AG04449 (cell line): Measurements from ENCODE around the gene ISG20L2.

Experiments used
- CTCF ChIA-PET: fragments of 350-600 bp; formaldehyde crosslinking; extraction: SDS; loops from one replicate; lab custom pipeline; 2021; ENCODE audit warnings: antibody characterized with exemption; lab: Yijun Ruan, JAX
- POLR2A ChIA-PET: fragments of 400-600, 350-600 bp; formaldehyde crosslinking; extraction: SDS; loops from one replicate; lab custom pipeline; 2020; ENCODE audit warnings: antibody characterized with exemption, inconsistent platforms; lab: Yijun Ruan, JAX
- DNase-seq: peaks from one replicate; pipeline ENCODE4 v3.0.0-alpha.2; 2010; ENCODE audit warnings: low read depth, low spot score
- H3K4me3 ChIP-seq: 2 replicates; pipeline ENCODE4 v1.5.1; 2011; ENCODE audit warnings: low read depth, mild to moderate bottlenecking, control low read depth, low read length
- TF ChIP-seq, protein P1 (sequence below): IDR thresholded peaks from one replicate; pipeline ENCODE4 v1.5.1; 2011; ENCODE audit warnings: mild to moderate bottlenecking, moderate library complexity, low read length, control low read depth, inconsistent platforms; ENCODE audit not compliant: insufficient read depth; ENCODE audit errors: missing control alignments

The ISG20L2 gene

DNA sequence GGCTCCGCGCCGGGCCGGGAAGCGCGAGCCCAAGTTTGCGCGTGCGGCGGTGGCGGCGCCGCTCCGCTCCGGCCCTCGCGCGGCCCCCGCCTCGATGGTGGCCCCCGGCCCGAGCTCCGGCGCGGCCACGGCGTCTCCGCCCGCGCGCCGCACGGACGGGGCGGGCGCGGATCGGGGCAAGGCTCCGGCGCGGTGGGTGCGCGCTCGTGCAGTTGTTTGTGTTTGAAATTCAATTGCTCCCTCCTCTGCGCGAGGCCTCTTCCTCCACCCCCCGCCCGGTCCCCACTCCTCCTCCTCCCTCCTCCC is 22.8 kb upstream of the ISG20L2 start, which contains the start of gene HDGF:
Gene HDGF, minus strand, starts transcription at position 225 of the 306 bp plus-strand sequence. CDS start 246 bp downstream, outside the sequence.
- TF ChIP-seq, protein P1, sequence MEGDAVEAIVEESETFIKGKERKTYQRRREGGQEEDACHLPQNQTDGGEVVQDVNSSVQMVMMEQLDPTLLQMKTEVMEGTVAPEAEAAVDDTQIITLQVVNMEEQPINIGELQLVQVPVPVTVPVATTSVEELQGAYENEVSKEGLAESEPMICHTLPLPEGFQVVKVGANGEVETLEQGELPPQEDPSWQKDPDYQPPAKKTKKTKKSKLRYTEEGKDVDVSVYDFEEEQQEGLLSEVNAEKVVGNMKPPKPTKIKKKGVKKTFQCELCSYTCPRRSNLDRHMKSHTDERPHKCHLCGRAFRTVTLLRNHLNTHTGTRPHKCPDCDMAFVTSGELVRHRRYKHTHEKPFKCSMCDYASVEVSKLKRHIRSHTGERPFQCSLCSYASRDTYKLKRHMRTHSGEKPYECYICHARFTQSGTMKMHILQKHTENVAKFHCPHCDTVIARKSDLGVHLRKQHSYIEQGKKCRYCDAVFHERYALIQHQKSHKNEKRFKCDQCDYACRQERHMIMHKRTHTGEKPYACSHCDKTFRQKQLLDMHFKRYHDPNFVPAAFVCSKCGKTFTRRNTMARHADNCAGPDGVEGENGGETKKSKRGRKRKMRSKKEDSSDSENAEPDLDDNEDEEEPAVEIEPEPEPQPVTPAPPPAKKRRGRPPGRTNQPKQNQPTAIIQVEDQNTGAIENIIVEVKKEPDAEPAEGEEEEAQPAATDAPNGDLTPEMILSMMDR = no peak
- ChIA-PET CTCF (interaction anchor here (0.9 to 3.4 kb wide), 6 partner anchors 12 to 106 kb away, joined by 3 to 15 read pairs (median 7); partner anchors contain the start of gene PRCC), POLR2A (interaction anchor here (0.9 to 3.1 kb wide), 8 partner anchors 10 to 108 kb away, joined by 3 to 18 read pairs (median 6); partner anchors contain the start of genes INSRR, ISG20L2, METTL25B and MRPL24)
- no peak for DNase-seq
- H3K4me3 ChIP-seq = peak within 1 kb of the TSS; percentile 96

- TF ChIP-seq, protein P1 = no peak
- DNase-seq = no peak
- H3K4me3 ChIP-seq = peak overlapping the region; percentile 96
- ChIA-PET CTCF (interaction anchor here (0.9 to 3.4 kb wide), 4 partner anchors 24 to 107 kb away, joined by 3 to 15 read pairs (median 8); no protein-coding TSS in a partner anchor), POLR2A (interaction anchor here (0.9 to 3.1 kb wide), 8 partner anchors 10 to 108 kb away, joined by 3 to 18 read pairs (median 6); partner anchors contain the start of genes INSRR, ISG20L2, METTL25B and MRPL24)
These were observed 22.3 kb upstream of the ISG20L2 start for GRCh38 chr1:156750711-156751450.

- TF ChIP-seq, protein P1 = no peak
- DNase-seq = no peak
- ChIA-PET POLR2A (interaction anchor here (1.1 to 3.1 kb wide), 3 partner anchors 9 to 22 kb away, joined by 4 to 18 read pairs (median 12); partner anchors contain the start of genes ISG20L2, METTL25B and MRPL24), CTCF (interaction anchor here (0.8 to 3.4 kb wide), 3 partner anchors 21 to 108 kb away, joined by 3 to 12 read pairs (median 3); no protein-coding TSS in a partner anchor)
- peak overlapping the region; percentile 96 for H3K4me3 ChIP-seq
These were observed 21.7 kb upstream of the ISG20L2 start for GRCh38 chr1:156750191-156750672.

DNA sequence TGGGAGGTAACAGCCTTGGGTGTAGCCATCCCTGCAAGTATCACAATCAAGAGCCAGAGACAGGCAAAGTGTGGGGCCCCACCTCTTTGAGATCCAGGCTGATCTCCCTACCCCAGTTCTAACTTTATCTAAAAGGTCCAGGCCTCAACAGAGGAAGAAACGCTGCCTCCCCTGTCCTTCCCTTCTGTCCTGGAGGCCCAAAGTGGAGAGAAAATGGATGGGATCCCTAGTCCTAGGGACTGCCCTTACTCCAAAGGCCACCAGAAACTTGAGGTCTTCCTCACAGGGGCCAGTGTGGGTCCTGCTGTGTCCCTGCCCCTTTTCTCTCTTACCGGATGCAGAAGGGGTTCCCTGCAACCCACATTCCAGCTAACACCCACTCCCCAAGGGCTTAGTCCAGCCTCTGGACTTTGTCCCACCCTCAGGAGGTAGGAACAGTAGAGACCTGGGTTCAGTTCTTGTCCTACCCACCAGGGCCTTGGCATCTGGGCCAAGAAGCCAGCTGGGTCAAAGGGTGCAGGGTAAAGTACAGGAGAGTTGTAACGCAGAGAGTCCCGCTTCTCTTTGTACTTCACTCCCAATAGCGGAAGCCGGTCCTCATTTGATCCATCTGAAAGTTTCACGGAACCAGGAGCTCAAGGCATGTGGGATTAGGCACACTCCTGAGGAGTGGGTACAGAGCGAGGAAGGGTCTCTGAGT is 21.0 kb upstream of the ISG20L2 start:
- TF ChIP-seq, protein P1 = no peak
- peak overlapping the region; percentile 96 for H3K4me3 ChIP-seq
- DNase-seq = no peak
- ChIA-PET CTCF (interaction anchor here (0.8 to 3.4 kb wide), 3 partner anchors 20 to 60 kb away, joined by 3 to 12 read pairs (median 4); no protein-coding TSS in a partner anchor), POLR2A (interaction anchor here (1.1 to 3.1 kb wide), 2 partner anchors 9 to 22 kb away, joined by 4 to 18 read pairs; partner anchors contain the start of genes ISG20L2, METTL25B and MRPL24)

DNA sequence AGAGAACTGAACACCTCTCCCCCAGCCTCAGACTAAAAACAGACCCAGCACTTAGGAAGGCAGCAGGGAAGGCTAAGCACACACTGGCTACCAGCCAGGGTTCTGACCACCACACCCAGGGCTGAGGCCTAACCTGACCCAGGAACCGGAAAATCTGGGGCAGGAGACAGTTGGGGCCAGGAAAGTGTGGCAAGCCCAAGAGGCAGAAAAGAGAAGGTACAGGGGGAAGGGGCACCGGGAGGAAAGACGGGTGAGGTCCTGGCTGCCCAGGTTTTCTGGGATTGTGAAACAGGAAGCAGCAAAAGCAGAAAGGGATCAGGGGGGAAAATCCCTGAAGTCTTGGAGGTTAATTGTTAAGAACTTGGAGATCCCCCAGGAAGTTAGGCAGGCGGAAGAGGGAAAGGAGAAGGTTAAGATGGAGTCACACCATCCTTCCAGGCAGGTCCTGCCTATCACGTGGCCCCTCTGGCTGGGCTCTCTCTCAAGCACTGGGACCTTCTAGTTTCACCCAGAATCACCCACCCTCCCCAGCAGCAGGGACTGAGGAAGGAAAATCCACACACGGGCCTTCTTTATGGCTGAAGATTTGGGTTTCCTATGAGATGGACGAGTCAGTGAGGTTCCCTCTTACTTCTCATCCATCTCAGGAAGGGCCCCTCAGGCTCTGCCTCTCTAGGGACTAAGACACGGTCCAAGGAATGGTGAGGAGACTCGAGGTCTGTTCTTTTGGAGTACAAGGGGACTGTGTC is 20.3 kb upstream of the ISG20L2 start:
- DNase-seq = no peak
- peak overlapping the region; percentile 96 for H3K4me3 ChIP-seq
- TF ChIP-seq, protein P1 = no peak
- CTCF ChIA-PET = interaction anchor here (0.8 to 1.8 kb wide), 2 partner anchors 22 to 23 kb away, joined by 4 to 16 read pairs; partner anchors contain the start of genes ISG20L2 and METTL25B
- POLR2A ChIA-PET = interaction anchor here (1.8 kb wide), 1 partner anchor 21 kb away, joined by 7 read pairs; the partner anchor contains the start of genes ISG20L2 and METTL25B
